A549 treated with CORT108297 at 1 μM for 4 hours (cell line): Measurements from ENCODE around the gene CD302. TPM values are rescaled to one million over a fixed set of nuclear protein-coding genes. Genes with fewer than 3 reads are reported as not detected.

Source experiments
- total RNA-seq: library from RNA; stranded (reverse); fragments of 200-300 nt; extraction: Qiagen RNA extraction; gene quantifications from 5 replicates; pipeline ENCODE4 v1.2.3, GENCODE V29; 2022

Gene CD302, protein sequence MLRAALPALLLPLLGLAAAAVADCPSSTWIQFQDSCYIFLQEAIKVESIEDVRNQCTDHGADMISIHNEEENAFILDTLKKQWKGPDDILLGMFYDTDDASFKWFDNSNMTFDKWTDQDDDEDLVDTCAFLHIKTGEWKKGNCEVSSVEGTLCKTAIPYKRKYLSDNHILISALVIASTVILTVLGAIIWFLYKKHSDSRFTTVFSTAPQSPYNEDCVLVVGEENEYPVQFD
- total RNA-seq, result 2.0 to 2.3 TPM (median 2.0 TPM) in 5 replicates

GRCh38 chr2:159797543-159798375, at the start of gene CD302:
Gene CD302 (minus strand): TSS chr2:159798208. CDS start chr2:159798198, 10 bp downstream.

Other genes with a start within 250 kb of the CD302 start
- gene BAZ2B, start 181.7 kb downstream of the CD302 start, total RNA-seq, result 6.8 to 11.3 TPM (median 9.4 TPM) in 5 replicates
- 43.6 to 81.4 TPM (median 56.5 TPM) in 5 replicates for gene MARCHF7, start 85.7 kb downstream of the CD302 start, total RNA-seq
- 0.02 to 0.17 TPM (median 0.14 TPM) in 5 replicates for gene LY75, start 106.5 kb upstream of the CD302 start, total RNA-seq